ENCODE results near the gene CCDC188. TPM values are rescaled to one million over a fixed set of nuclear protein-coding genes. Genes with fewer than 3 reads are reported as not detected.

The CCDC188 gene
- total RNA-seq, 1 experiment from 2014 or later: not detected

DNA sequence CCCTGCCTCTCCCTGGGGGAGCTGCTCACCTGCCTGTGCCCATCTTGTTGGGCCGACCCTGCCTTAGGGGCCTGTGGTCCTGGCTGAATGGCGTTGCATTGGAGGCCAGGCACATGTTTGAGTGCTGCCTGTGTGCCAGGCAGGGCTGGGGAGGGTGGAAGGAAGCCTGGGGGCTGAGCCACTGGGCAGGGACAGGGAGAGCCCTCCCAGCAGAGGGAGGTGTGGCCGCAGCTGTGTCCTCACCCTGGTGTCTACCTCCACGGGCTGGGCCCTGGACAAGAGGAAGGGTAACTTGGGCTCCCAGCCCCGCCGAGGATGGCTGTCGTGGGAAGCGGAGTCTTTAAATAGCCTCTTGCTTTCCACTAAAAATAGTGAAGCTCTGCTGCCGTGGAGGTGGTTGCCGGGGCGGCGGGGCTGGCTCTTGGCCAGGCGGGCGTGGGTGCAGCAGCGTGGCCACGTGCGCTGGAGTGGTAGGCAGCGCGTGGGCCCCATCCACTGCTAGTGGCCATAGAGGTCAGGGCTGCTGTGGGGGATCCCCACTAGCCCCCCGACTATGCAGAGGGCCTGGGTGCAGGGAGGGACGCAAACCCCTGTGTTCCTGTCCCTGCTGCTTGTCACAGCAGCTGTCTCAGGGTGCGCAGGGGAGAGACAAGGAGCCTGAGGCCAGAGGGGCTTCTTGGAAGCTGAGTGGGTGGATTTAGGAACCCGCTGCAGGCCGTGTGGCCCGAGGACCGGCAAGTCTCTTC lies 13.0 kb downstream of the CCDC188 start:
- 0 out of 2 replicates have a peak, but pooled peaks cover 2% of the 10 kb centered on the region for H3K4me1 Mint-ChIP-seq
- TF ChIP-seq ZNF532 (CRISPR knock-in tag; IDR thresholded peaks at IDR 0.05; ENCODE audit: borderline replicate concordance) (no peak), SP1 (CRISPR knock-in tag; conservative IDR thresholded peaks at IDR 0.05) (no peak)
- TF ChIP-seq, protein P1, sequence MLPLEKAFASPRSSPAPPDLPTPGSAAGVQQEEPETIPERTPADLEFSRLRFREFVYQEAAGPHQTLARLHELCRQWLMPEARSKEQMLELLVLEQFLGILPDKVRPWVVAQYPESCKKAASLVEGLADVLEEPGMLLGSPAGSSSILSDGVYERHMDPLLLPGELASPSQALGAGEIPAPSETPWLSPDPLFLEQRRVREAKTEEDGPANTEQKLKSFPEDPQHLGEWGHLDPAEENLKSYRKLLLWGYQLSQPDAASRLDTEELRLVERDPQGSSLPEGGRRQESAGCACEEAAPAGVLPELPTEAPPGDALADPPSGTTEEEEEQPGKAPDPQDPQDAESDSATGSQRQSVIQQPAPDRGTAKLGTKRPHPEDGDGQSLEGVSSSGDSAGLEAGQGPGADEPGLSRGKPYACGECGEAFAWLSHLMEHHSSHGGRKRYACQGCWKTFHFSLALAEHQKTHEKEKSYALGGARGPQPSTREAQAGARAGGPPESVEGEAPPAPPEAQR (CRISPR knock-in tag; IDR thresholded peaks at IDR 0.05): no peak
- TF ChIP-seq, protein P2, sequence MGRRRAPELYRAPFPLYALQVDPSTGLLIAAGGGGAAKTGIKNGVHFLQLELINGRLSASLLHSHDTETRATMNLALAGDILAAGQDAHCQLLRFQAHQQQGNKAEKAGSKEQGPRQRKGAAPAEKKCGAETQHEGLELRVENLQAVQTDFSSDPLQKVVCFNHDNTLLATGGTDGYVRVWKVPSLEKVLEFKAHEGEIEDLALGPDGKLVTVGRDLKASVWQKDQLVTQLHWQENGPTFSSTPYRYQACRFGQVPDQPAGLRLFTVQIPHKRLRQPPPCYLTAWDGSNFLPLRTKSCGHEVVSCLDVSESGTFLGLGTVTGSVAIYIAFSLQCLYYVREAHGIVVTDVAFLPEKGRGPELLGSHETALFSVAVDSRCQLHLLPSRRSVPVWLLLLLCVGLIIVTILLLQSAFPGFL (CRISPR knock-in tag; IDR thresholded peaks at IDR 0.05; ENCODE audit: borderline replicate concordance): no peak
- no peak for ATAC-seq
- no peaks in the 10 kb centered on the region for H3K27me3 Mint-ChIP-seq (ENCODE audit: low read depth)
- no peaks in the 10 kb centered on the region for H3K36me3 Mint-ChIP-seq
- H3K4me3 Mint-ChIP-seq: no peak overlapping the region
- POLR2A ChIA-PET: no interaction called here
- peak overlapping the region; percentile 68 for H3K27ac Mint-ChIP-seq
- no peaks in the 10 kb centered on the region for H3K9me3 Mint-ChIP-seq
- CTCF ChIA-PET: interaction anchor here (0.9 to 2.8 kb wide), 5 partner anchors 16 to 167 kb away, joined by 3 to 10 read pairs (median 5); no protein-coding TSS in a partner anchor
- DNase-seq (ENCODE audit: low spot score): no peak

GRCh38 chr22:20137113-20137512 lies 13.7 kb downstream of the CCDC188 start:
- ATAC-seq (no peak), DNase-seq (ENCODE audit: low spot score) (no peak)
- ChIA-PET CTCF (interaction anchor here (1.0 to 2.8 kb wide), 3 partner anchors 17 to 102 kb away, joined by 3 to 10 read pairs (median 6); no protein-coding TSS in a partner anchor), POLR2A (no interaction called here)
- TF ChIP-seq USF1 (CRISPR knock-in tag; IDR thresholded peaks at IDR 0.05): no peak
- TF ChIP-seq ZNF232 (CRISPR knock-in tag; IDR thresholded peaks at IDR 0.05): no peak
- TF ChIP-seq ZNF317 (CRISPR knock-in tag; IDR thresholded peaks at IDR 0.05; ENCODE audit: borderline replicate concordance, low read depth): no peak
- TF ChIP-seq ETV6 (CRISPR knock-in tag; IDR thresholded peaks at IDR 0.05): no peak
- TF ChIP-seq IRF2 (CRISPR knock-in tag; IDR thresholded peaks at IDR 0.05; ENCODE audit: borderline replicate concordance, low read depth): no peak
- TF ChIP-seq RORB (CRISPR knock-in tag; IDR thresholded peaks at IDR 0.05): no peak
- no peak for TF ChIP-seq NR1H2 (CRISPR knock-in tag; IDR thresholded peaks at IDR 0.05)
- TF ChIP-seq TCF7 (CRISPR knock-in tag; IDR thresholded peaks at IDR 0.05; ENCODE audit: low read depth): no peak
- no peak for TF ChIP-seq HMGA2 (CRISPR knock-in tag; IDR thresholded peaks at IDR 0.05)
- no peak for TF ChIP-seq OVOL2 (CRISPR knock-in tag; IDR thresholded peaks at IDR 0.05; ENCODE audit: borderline replicate concordance)
- TF ChIP-seq ZNF263 (CRISPR knock-in tag; IDR thresholded peaks at IDR 0.05; ENCODE audit: low read depth): no peak
- TF ChIP-seq ELF4 (CRISPR knock-in tag; IDR thresholded peaks at IDR 0.05; ENCODE audit: low read depth): no peak
- TF ChIP-seq NFYB (CRISPR knock-in tag; conservative IDR thresholded peaks at IDR 0.05; ENCODE audit: low read depth): no peak
- TF ChIP-seq, protein P3, sequence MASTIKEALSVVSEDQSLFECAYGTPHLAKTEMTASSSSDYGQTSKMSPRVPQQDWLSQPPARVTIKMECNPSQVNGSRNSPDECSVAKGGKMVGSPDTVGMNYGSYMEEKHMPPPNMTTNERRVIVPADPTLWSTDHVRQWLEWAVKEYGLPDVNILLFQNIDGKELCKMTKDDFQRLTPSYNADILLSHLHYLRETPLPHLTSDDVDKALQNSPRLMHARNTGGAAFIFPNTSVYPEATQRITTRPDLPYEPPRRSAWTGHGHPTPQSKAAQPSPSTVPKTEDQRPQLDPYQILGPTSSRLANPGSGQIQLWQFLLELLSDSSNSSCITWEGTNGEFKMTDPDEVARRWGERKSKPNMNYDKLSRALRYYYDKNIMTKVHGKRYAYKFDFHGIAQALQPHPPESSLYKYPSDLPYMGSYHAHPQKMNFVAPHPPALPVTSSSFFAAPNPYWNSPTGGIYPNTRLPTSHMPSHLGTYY (CRISPR knock-in tag; IDR thresholded peaks at IDR 0.05): no peak
- no peaks in the 10 kb centered on the region for H3K27me3 Mint-ChIP-seq (ENCODE audit: low read depth)
- 0 out of 2 replicates have a peak, but pooled peaks cover 6% of the 10 kb centered on the region for H3K4me1 Mint-ChIP-seq
- H3K4me3 Mint-ChIP-seq: no peak overlapping the region
- no peaks in the 10 kb centered on the region for H3K9me3 Mint-ChIP-seq
- H3K36me3 Mint-ChIP-seq: no peaks in the 10 kb centered on the region
- H3K27ac Mint-ChIP-seq: 0 out of 2 replicates have a peak overlapping the region, but pooled peaks have one; percentile 68

Data from WTC11 (cell line).